Type B pancreatic cell (in vitro differentiated cells): ENCODE measurements around the gene GDI1. TPM values are rescaled to one million over a fixed set of nuclear protein-coding genes. Genes with fewer than 3 reads are reported as not detected.

Experiments used
- DNase-seq: peaks from one replicate; pipeline ENCODE4 v3.0.0; 2021; ENCODE audit warnings: mixed read lengths; ENCODE audit not compliant: unreplicated experiment; ENCODE audit errors: extremely low spot score
- H3K27ac Mint-ChIP-seq: 2 replicates; pipeline ENCODE4 v1.8.0; 2021; ENCODE audit warnings: mild to moderate bottlenecking, mixed read lengths
- H3K27me3 Mint-ChIP-seq: 2 replicates; pipeline ENCODE4 v1.8.0; 2021; ENCODE audit warnings: mixed read lengths
- H3K36me3 Mint-ChIP-seq: 2 replicates; pipeline ENCODE4 v1.8.0; 2021; ENCODE audit warnings: mixed read lengths
- H3K4me1 Mint-ChIP-seq: one replicate; pipeline ENCODE4 v1.8.0; 2021; ENCODE audit warnings: mixed read lengths; ENCODE audit not compliant: unreplicated experiment
- H3K4me3 Mint-ChIP-seq: 2 replicates; pipeline ENCODE4 v1.8.0; 2021; ENCODE audit warnings: mild to moderate bottlenecking, mixed read lengths
- H3K9me3 Mint-ChIP-seq: 2 replicates; pipeline ENCODE4 v1.8.0; 2021; ENCODE audit warnings: mixed read lengths
- total RNA-seq: library from RNA; stranded (reverse); gene quantifications from 2 replicates; pipeline ENCODE4 v1.2.1, GENCODE V29; 2021; ENCODE audit warnings: low replicate concordance
- TF ChIP-seq, protein P1 (sequence below): fragments of 200-600 bp; sonication (generic); conservative IDR thresholded peaks from 2 replicates; pipeline ENCODE4 v1.5.0; 2021; ENCODE audit warnings: antibody characterized with exemption, mild to moderate bottlenecking

The GDI1 gene
- total RNA-seq, 1 donor from 2014 or later: 159 TPM

DNA sequence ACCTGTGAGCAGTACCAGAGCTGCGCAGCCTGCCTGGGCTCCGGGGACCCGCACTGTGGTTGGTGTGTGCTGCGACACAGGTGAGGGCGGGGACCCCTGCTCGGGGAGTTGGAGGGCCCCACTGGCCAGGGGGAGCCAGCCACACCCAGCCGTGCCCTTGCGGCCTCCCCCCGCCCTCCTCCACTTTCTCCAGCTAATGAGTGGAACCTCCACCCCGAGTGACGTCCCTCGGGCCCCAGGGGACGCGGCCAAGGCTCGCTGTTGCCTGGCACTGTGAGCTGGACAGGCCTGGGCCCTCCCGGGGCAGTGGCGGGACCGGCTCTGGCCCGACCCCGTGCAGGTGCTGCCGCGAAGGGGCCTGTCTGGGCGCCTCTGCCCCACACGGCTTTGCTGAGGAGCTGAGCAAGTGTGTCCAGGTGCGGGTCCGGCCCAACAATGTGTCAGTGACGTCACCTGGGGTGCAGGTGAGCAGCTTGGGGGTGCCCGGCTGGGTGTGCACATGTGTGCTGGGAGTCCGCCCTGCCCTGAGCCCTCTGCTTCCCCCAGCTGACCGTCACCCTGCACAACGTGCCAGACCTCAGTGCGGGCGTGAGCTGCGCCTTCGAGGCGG is 26.8 kb downstream of the GDI1 start:
- H3K4me1 Mint-ChIP-seq: no peaks in the 10 kb centered on the region
- H3K27me3 Mint-ChIP-seq: no peaks in the 10 kb centered on the region
- H3K9me3 Mint-ChIP-seq: no peaks in the 10 kb centered on the region
- TF ChIP-seq, protein P1, sequence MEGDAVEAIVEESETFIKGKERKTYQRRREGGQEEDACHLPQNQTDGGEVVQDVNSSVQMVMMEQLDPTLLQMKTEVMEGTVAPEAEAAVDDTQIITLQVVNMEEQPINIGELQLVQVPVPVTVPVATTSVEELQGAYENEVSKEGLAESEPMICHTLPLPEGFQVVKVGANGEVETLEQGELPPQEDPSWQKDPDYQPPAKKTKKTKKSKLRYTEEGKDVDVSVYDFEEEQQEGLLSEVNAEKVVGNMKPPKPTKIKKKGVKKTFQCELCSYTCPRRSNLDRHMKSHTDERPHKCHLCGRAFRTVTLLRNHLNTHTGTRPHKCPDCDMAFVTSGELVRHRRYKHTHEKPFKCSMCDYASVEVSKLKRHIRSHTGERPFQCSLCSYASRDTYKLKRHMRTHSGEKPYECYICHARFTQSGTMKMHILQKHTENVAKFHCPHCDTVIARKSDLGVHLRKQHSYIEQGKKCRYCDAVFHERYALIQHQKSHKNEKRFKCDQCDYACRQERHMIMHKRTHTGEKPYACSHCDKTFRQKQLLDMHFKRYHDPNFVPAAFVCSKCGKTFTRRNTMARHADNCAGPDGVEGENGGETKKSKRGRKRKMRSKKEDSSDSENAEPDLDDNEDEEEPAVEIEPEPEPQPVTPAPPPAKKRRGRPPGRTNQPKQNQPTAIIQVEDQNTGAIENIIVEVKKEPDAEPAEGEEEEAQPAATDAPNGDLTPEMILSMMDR: no peak
- H3K27ac Mint-ChIP-seq: no peak overlapping the region
- no peak for DNase-seq
- H3K36me3 Mint-ChIP-seq: no peaks in the 10 kb centered on the region
- H3K4me3 Mint-ChIP-seq: no peak overlapping the region

DNA sequence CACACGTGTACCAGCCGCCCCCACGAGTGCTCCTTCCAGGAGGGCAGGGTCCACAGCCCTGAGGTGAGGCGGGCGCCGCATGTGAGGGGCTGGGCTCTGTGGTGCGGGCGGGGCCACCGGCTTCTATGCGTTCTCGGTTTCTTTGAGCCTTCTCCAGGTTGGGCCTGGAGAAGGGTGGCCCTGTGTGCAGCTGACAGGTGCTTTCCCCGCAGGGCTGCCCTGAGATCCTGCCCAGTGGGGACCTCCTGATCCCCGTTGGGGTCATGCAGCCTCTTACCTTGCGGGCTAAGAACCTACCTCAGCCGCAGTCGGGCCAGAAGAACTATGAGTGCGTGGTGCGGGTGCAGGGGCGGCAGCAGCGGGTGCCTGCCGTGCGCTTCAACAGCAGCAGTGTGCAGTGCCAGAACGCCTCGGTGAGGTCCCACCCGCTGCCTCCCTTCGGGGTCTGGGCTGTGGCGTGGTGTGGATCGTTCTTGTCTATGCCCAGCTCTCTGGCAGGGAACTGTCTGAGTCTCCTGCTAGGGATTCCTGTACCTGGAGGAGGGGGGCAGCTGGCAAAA is 27.9 kb downstream of the GDI1 start:
- Mint-ChIP-seq H3K36me3 (no peaks in the 10 kb centered on the region), H3K27me3 (no peaks in the 10 kb centered on the region), H3K4me3 (no peak overlapping the region), H3K9me3 (no peaks in the 10 kb centered on the region), H3K27ac (no peak overlapping the region), H3K4me1 (no peaks in the 10 kb centered on the region)
- no peak for DNase-seq
- TF ChIP-seq, protein P1: no peak

DNA sequence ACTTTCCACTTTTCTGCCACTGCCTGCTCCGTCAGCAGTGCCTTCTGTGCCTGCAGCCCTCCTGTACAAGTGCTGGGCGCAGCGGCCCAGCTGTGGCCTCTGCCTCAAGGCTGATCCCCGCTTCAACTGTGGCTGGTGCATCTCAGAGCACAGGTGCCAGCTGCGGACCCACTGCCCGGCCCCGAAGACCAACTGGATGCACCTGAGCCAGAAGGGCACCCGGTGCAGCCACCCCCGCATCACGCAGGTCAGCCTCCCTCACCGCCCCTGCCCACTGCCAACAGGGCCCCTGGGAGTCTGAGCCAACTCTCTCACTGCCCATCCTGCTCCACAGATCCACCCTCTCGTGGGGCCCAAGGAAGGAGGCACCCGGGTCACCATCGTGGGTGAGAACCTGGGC is 28.6 kb downstream of the GDI1 start:
- no peaks in the 10 kb centered on the region for H3K9me3 Mint-ChIP-seq
- TF ChIP-seq, protein P1: no peak
- no peaks in the 10 kb centered on the region for H3K4me1 Mint-ChIP-seq
- no peaks in the 10 kb centered on the region for H3K27me3 Mint-ChIP-seq
- no peak overlapping the region for H3K4me3 Mint-ChIP-seq
- no peaks in the 10 kb centered on the region for H3K36me3 Mint-ChIP-seq
- no peak overlapping the region for H3K27ac Mint-ChIP-seq
- no peak for DNase-seq

DNA sequence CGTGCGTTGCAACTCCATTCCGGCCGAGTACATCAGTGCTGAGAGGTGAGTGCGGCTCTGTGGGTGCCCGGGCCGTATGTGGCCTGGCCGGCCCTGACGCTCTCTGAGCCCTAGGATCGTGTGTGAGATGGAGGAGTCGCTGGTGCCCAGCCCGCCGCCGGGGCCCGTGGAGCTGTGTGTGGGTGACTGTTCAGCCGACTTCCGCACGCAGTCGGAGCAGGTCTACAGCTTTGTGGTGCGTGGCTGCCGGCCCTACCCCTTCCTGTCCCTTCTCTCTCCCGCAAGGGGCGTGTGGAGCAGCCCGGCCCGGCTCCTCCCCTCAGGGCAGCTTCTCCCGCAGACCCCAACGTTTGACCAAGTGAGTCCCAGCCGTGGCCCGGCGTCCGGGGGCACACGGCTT is 29.1 kb downstream of the GDI1 start:
- no peaks in the 10 kb centered on the region for H3K4me1 Mint-ChIP-seq
- TF ChIP-seq, protein P1: no peak
- H3K27ac Mint-ChIP-seq: no peak overlapping the region
- no peaks in the 10 kb centered on the region for H3K36me3 Mint-ChIP-seq
- H3K4me3 Mint-ChIP-seq: no peak overlapping the region
- H3K9me3 Mint-ChIP-seq: no peaks in the 10 kb centered on the region
- no peaks in the 10 kb centered on the region for H3K27me3 Mint-ChIP-seq
- DNase-seq: no peak

DNA sequence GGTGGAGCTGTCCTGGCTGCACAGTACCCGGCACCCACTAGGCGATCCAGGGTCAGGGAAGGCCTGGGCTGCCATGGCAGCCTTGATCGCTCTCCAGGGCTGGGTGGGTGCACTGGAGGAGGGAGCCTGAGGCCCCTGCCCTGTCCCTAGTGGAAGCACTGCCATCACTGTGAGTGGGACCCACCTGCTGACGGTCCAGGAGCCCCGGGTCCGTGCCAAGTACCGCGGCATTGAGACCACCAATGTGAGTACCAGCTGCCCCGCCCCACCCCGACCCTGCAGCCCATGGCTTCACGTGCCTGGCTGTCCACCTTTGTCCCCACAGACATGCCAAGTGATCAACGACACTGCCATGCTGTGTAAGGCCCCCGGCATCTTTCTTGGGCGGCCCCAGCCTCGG is 30.0 kb downstream of the GDI1 start:
- no peak overlapping the region for H3K27ac Mint-ChIP-seq
- no peak overlapping the region for H3K4me3 Mint-ChIP-seq
- H3K4me1 Mint-ChIP-seq: no peaks in the 10 kb centered on the region
- DNase-seq: no peak
- TF ChIP-seq, protein P1: no peak
- no peaks in the 10 kb centered on the region for H3K9me3 Mint-ChIP-seq
- H3K27me3 Mint-ChIP-seq: no peaks in the 10 kb centered on the region
- H3K36me3 Mint-ChIP-seq: no peaks in the 10 kb centered on the region

DNA sequence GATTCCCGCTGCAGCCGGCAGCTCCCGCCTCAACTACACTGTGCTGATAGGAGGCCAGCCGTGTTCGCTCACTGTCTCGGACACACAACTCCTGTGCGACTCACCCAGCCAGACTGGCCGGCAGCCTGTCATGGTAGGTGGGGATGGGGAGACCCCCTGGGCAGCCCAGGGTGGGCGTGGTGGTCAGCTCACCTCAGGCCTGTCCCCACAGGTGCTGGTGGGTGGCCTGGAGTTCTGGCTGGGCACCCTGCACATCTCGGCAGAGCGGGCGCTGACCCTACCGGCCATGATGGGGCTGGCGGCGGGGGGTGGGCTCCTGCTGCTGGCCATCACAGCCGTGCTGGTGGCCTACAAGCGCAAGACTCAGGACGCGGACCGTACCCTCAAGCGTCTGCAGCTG is 30.6 kb downstream of the GDI1 start:
- no peaks in the 10 kb centered on the region for H3K9me3 Mint-ChIP-seq
- no peaks in the 10 kb centered on the region for H3K4me1 Mint-ChIP-seq
- H3K27me3 Mint-ChIP-seq: no peaks in the 10 kb centered on the region
- no peak overlapping the region for H3K27ac Mint-ChIP-seq
- TF ChIP-seq, protein P1: no peak
- no peak overlapping the region for H3K4me3 Mint-ChIP-seq
- no peaks in the 10 kb centered on the region for H3K36me3 Mint-ChIP-seq
- DNase-seq: no peak
